NCI-H345 treated with DMSO at 0.1 percent for 48 hours (cell line): ENCODE data around the gene RANBP6.
A peak's percentile ranks its signal among the peaks of the same experiment; 100 is the strongest.
"Not testable (repeated sequence)": the region's sequence is repeated elsewhere in the genome, so short reads cannot be mapped to it uniquely, and the experiment has no call there.

Experiments
- DNase-seq: peaks from one replicate; lab custom pipeline; 2025; ENCODE audit not compliant: unreplicated experiment; lab: John Stamatoyannopoulos, UW

The RANBP6 gene

DNA sequence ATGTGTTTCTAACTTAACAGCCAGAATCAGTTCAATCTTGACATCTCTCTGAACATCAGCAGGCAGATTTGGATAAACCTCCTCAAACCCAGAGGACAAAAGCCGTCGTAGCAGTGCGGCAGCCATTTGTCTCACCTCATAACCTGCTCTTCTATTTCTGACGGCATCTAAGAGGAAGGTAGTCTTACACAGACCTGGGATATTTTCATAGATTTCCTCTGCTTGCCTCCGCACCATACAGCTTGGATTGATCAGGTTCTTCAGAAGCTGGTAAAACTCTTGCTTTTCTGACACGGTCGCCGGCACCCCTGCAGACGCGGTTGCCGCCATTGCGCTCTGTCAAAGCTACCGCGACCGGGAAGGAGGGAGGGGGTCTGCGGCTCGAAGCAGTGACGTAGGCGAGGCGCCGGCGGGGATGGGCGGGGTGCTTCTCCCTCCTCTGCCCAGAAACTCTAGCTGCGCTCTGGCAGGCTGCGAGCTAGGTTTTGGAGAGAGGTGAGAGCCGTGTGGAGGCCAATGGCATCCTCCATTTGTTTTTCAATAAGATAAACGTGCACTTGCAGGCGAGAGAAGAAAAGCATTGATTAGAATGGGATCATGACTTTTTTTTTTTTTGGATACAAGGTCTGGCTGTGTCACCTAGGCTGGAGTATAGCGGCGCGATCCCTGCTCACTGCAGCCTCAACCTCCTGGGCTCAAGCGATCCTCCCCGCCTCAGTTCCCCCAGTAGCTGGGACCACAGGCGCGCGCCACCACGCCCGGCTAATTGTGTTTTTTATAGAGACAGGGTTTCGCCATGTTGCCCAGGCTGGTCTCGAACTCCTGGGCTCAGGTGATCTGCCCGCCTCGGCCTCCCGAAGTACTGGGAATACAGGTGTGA, at the start of gene RANBP6:
Gene RANBP6, minus strand, starts transcription at position 347 of the 880 bp plus-strand sequence. Its CDS starts 17 bp downstream, at position 330.
- DNase-seq, result peak; percentile 87

DNA sequence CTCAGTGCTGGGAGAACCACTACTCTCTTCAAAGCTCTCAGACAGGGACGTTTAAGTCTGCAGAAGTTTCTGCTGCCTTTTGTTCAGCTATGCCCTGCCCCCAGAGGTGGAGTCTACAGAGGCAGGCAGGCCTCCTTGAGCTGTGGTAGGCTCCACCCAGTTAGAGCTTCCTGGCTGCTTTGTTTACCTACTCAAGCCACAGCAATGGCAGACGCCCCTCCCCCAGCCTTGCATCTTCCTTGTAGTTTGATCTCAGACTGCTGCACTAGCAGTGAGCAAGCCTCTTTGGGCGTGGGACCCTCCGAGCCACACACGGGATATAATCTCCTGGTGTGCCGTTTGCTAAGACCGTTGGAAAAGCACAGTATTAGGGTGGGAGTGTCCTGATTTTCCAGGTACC, 47.7 kb upstream of the RANBP6 start:
- DNase-seq, result not testable (repeated sequence)

DNA sequence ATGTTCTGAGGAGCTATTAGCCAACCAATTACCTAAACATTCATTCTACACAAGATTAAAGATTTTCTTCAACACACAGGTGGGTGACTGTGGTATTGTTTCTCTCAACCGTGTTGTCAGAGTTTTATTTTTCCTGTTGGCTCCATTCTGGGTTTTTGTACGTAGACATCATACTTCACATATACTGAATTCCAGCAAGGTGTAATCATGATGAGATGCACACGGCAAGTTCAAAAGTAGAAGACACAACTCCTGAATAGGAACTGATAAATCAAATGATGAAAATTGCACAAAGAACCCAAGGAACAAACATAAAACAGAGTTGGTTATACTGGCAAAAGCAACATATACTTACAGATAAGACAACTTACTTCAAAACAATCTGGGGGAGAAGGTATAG, 40.2 kb upstream of the RANBP6 start:
- no peak for DNase-seq

DNA sequence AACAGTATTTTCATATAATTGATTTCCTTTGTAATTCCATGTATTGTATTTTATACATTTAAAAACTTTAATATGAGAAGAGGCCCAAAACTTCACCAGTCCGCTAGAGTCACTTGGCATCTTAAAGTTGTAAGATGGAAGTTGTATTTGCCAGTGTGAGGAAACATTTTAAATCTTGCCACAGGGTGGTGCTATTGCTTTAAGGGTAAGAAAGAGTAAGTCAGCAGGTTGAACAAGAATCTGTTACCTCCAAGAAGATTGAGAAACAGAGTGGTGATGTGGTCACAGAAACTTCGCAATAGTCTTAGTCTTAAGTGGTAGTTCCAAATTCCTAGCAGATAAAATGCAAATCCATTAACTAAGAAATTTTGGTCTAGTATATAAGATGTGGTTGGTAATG, 39.8 kb upstream of the RANBP6 start:
- DNase-seq, result peak; percentile 65

DNA sequence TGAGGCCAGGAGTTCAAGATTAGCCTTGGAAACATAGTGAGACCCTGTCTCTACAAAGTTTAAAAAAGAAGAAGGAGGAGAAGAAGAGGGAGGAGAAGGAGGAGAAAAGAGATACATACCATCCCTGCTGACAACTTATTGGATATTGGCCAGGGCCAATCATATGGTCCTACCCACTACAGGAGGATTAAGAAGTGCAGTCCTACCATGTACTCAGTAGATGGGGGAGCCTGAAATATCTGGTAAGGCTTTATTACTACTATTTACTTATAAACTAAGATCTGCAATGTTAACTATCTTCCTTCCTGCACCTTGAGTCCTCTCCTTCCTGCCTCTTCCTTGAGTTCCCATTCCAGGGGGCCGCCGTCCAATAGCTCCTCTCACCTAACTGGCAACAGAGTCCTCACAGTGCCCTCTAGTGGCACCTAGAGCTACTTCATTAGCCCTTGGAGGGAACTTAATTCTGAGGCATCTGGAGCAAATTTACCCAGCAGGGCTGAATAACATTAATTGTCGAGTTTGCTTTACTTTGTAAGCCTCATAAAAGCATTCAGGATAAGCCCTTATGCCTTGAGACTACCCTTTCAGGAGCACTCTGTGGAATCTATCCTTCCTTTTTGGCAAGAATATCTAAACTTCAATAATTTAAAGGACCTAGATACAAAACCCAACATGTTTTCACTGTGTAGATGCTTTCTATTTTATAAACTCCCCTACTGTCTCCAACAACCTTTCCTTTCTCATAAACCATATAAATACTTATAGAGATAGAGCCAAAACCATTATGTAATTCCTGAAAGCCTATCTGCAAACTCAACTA, 39.1 kb upstream of the RANBP6 start:
- DNase-seq, result peak; percentile 46

DNA sequence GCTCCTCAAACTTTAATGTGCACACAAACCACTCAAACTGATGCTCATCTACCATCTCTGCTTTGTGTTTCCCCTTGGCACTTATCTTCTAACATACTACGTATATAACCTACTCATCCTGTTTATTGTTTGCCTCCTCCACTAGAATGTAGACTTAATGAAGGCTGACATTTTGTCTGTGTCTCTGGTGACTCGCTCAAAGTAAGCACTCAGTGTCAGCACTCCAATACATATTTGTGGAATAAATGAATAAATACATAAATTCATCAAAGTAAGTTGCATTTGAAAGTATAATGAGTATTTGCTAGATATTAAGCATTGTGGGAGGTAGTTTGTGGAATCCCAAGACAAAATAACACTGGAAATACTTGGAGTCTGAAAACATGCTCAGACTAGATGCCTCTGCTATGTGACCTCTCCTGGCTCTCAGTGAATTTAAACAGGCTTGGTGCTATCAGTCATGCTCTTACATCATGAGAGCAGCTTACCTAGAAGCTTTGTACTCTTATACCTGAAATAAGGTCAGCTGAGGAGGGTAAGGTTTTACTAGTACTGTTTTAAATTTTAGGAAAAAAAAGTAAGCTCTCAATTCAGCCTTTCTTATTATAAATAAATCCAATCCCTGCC, 37.0 kb upstream of the RANBP6 start:
- DNase-seq, result no peak

DNA sequence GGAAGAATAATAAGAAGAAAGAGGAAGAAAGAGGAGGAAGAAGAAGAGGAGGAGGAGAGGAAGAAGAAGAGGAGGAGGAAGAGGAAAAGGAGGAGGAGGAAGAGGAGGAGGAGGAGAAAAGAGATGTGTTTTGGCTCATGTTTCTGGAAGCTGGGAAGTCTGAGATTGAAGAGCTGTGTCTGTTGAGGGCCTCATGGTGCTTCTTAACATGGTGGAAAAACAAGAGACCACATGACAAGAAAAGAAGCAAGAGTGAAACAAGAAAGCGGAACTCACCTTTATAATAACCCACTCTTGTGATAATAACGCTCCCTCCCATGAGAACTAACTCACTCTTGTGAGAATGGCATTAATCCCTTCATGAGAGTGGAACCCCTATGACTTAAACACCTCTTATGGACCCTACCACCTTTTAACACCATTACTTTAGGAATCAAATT, 36.1 kb upstream of the RANBP6 start:
- DNase-seq, result no peak

DNA sequence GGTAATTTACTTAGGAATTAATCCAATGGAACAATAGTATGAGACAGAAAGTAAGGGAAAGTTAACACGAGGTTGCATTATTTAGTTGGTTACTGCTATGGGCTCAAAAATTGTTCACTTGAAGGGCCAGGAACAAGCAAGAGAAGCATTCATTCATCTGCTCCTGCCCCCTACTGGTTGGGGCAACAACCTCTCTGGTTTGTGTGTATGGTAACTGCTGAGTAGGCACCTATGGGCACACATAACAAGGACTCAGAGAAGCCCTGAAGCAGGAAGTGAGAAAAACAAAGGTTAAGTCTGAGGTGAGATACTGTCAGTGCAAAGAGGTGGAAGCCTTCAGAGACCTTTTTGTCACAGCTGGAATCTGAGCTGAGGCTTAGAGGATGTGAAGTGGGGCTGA, 34.4 kb upstream of the RANBP6 start:
- DNase-seq, result no peak

DNA sequence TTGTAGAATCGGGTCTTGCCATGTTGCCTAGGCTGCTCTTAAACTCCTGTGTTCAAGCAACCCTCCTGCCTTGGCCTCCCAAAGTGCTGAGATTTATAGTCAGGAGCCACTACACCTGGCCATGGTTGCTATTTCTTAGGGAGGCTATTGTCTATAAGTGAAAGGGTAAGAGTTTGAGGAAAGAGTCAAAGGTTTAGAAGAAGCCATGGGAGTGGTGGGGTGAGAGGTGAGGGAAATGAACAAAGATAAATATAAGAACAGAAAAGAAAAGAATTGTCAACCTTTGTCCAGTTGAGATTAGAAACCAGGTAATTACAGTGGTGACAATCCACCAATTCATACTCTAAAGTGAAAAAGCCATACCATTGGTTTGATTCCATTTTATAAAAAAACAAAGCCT, 32.6 kb upstream of the RANBP6 start:
- DNase-seq, result no peak

DNA sequence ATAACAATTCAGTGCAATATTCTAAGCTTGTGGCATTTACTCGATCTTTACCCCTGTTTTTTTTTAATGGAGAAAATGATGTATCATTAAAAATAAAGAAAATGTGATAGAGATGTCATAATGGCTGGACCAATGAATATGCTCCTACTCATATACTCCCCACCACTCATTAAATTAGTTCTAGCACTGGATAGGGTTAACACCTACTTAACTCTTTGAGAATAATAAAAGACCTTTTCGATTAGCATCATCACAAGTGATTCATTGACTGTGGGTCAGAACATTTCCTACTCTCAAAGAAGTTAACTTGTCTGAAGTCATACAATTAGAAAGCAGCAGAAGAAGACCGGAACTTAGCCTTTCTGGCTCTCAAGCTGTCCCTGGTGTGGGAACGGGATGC, 31.6 kb upstream of the RANBP6 start:
- DNase-seq, result no peak

DNA sequence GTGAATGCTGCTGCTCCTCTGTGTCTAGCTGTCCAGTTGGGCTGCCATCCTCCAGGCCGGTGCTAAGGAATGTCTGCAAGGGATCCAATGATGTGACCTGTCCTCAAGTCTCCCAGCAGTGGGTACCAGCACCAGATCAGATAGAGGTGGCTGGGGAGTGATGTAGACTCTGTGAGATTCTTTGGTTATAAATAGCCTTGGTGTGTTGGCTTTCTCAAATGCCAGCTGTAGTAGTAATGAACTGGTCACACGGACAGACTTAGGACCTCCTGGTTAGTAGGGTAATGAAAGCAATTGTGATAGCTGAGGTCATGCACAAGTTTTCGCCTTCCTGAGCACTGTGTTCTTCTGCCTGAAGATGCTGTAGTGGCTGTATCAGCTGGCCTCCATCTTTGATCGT, 29.9 kb upstream of the RANBP6 start:
- DNase-seq, result no peak

DNA sequence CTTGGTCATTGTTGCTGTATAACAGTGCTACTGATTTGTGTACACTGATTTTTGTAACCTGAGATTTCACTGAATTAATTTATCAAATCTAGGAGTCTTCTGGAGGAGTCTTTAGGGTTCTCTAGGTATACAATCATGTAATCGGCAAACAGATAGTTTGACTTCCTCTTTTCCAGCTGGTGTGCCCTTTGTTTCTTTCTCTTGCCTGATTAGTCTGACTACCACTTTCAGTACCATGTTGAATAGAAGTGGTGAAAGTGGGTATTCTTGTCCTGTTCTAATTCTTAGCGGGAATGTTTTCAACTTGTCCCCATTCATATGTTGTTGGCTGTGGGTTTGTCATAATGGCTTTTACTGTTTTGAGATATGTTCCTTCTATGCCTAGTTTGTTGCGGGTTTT, 24.7 kb upstream of the RANBP6 start:
- no peak for DNase-seq

DNA sequence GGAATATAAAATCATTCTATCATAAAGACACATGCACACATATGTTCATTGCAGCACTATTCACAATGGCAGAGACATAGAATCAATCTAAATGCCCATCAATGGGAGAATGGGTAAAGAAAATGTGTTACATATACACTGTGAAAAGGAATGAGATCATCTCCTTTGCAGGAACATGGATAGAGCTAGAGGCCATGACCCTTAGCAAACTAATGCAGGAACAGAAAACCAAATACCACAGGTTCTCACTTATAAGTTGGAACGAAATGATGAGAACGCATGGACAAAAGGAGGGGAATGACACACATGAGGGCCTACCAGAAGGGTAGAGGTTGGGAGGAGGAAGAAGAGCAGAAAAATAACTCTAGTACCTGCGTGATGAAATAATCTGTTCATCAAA, 21.0 kb upstream of the RANBP6 start:
- DNase-seq, result no peak

DNA sequence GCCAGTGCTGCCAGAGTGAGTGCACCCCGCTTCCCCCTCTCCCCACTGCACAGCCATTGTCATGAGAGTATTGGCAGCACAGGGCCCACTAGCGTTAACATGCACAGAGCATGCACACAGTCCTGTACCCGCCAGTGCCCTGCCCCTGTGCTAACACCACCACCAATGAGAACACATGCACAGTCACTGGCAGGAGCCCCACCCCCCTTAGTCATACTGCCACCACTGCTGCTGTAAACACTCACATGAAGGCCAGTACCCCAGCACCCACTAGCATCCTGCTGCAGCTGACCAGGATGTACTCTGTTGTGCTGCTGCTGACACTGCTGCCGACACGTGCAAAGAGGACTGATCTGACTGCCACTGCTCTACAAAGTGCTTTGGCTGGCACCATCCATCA, 19.5 kb upstream of the RANBP6 start:
- no peak for DNase-seq

DNA sequence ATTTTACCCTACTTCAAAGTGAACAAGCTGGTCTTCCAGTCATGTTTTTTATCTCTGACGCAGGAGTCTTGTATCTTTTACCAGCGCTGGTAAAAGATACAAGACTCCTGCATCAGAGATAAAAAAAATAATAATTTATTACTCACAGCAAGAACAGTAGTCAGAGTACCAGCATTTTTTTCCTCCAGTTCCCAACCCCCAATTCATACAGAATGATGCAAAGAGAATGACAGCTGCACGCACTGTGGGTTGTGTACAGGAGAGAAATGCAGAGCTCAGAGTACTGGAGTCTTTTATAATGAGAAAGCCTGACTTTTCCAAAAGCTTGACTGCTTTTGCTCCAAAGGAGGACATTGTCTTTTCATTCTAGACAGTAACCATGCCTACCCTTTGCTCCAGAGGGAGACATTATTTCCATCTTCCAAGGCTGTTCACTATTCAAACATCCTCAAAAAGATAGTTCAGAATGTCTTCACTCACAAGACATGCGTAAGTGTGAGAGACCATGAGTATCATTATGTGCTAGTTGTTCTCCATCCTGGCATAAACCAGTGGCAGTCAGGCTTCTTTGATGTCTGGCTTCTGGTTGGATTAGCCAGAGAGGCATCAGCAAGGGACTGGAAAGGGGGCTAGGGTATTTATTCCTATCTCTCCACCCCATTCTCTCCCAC, 14.3 kb upstream of the RANBP6 start:
- no peak for DNase-seq

DNA sequence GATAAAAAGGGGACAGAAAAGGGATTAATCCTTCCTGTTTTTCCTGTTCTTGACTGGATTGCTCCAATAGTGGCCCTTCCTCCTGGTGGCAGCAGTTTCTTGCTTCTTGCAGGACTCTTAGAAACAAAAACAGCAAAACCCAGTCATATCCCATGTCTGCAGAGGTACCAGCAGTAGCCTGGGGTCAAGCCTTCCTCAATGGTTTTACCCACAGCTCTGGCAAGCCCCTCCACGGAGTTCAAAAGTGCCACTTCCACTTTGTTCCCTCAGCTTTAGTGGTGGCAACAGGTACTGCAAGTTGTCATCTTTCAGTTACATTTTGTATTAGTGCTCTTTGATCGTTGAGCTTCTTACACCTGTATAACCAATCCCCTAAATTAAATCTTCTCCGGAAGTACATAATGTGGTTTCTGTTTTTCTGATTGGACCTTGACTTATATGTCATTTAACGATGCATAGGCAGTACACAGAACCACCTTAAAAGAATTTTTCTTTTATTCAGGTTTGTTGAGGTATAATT, 8.7 kb upstream of the RANBP6 start:
- no peak for DNase-seq

DNA sequence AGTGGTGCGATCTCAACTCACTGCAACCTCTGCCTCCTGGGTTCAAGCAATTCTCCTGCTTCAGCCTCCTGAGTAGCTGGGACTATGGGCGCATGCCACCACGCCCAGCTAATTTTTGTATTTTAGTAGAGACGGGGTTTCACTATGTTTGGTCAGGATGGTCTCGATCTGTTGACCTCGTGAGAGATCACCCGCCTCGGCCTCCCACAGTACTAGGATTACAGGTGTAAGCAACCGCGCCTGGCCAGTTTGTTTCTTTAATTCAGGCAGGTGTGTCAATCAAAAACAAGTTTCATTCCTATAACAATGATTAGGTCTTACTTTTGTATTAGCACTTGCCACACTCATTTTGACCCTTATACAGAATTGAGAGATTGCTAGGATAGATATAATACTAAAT, 1.6 kb upstream of the RANBP6 start:
- not testable (repeated sequence) for DNase-seq

DNA sequence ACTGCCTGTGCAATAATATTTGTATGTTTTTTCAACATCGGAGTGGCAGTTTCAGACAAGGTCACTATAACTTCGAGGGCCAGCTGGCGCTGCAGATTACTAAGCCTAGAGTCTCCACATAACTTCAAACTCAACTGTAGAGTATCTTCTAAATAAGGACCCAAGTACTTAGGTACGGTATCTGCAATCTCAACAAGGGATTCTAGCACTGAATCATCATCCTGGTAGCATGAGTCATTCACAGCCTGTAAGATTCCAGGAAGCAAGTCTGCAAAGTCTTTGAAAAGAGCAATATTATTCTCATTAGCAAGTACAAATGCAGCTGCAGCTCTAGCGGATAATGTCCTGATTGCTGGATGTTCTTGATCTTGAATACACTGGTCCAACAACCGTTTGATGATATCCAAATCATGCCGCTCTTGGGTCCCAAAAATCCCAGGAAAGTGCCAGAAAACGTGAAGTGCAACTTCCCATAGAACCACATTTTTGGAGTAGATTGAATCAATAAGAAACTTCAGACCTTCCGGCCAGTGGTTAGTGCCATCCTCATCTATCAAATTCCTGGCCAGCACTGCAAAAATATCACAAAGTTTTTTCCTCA, 654 bp downstream of the RANBP6 start:
- DNase-seq, result no peak

DNA sequence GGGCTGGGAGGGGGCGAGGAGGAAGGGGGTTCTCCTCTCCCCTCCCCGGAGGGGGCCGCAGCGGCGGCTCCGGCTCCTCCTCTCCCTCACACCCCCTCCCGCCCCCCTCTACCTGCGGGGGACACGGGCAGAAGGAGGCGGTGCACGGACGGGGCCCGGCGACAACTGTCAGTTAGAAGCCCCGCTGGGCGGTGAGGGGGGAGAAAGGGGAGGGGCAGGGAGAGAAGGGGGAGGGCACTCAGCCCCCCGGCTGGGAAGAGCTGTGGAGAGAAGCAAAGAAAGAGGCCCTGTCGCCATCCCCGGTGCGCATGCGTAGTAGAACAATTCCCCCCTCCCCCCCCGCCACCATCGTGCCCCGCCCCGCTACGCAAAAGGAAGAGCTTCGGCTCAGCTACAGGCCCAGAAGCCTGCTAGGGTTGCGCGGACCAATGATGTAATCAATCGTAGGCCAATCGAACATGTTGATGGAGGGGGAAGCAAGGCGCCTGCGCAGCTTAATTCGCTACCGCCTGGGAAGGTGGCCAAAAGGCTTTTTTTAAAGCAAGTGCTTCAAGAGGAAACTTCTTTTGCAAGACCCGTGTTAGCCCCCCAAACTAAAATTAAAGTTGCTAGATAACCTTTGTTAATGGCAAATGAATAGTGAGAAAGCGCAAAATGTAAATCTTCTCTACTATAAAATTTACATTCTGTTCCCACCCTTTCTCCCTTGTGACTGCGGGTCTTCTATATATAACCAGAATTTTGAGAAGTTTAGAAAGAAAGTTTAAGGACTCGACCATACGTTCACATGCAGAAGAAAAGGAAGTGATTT, 7.0 kb downstream of the RANBP6 start:
- peak; percentile 93 for DNase-seq

DNA sequence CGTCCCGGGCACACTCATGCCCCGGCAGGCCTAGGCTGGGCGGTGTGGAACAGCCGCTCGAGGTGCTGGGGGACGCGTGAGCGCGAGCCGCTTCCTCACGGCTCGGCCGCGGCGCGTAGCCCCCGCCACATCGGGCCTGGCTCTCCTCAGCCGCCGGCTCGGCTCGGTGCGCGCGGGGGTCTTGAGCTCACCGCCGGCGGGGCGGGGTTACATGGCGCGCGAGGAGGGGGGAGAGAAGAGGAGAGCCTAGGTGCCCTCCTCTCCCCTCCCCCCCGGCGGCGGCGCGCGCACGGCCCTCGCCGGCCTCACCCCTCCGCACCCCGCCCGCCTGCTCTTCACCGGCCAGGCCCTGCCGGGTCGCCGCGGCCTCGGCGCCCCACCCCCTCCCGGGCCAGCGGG, 7.7 kb downstream of the RANBP6 start:
- peak; percentile 73 for DNase-seq
